Measurements from ENCODE around the gene PPP2R1A. TPM values are rescaled to one million over a fixed set of nuclear protein-coding genes. Genes with fewer than 3 reads are reported as not detected.

PPP2R1A gene
- 100 to 1,000 TPM; 128 to 137 TPM for total RNA-seq

GRCh38 chr19:52189735-52190486 is at the start of gene PPP2R1A:
TSS of gene PPP2R1A (plus strand) at chr19:52190052. CDS start at chr19:52190097, 45 bp downstream.

DNA sequence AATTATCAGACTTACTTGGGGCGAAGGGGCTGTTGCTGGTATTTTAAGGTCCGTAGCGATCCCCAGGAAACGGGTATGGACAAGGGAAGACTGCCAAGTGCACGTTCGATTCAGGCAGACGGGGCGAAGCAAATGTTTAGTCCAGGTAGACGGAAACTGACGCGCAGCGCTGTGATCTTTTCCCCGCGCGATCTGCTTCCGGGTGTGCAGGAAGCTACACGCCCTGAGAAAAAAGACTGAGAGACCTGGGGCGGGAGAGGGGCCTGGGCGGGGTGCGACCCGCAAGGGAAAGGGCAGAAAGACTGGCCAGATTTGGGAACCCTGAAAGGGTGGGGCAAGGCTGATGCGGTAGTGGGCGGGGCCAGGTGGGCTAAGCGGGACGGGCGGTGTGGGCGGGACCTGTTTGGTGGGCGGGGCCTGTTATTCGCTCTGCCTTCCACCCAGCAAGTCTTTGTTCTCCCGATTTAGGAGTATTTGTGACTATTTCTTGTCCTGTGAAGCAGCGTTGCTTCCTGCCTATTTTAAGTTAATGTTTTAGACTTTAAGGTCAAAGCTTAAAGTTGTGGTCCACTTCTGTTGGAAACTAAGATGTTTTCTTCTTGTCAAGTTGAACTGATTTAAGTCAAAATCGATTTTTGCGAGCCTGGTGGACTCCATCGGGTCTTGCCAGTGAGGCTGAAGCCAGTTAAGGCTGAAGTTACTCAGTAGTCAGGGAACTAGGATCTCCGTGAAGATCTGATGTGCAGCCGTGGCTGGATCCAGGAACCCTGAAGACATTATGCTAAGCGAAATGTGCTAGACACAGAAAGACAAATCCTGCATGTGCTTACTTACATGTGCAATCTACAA is 18.3 kb upstream of the PPP2R1A start, which contains the start of gene ZNF836:
TSS of gene ZNF836 (minus strand) at position 301 of the 849 bp plus-strand sequence. CDS start 3,549 bp downstream, outside the sequence.

DNA sequence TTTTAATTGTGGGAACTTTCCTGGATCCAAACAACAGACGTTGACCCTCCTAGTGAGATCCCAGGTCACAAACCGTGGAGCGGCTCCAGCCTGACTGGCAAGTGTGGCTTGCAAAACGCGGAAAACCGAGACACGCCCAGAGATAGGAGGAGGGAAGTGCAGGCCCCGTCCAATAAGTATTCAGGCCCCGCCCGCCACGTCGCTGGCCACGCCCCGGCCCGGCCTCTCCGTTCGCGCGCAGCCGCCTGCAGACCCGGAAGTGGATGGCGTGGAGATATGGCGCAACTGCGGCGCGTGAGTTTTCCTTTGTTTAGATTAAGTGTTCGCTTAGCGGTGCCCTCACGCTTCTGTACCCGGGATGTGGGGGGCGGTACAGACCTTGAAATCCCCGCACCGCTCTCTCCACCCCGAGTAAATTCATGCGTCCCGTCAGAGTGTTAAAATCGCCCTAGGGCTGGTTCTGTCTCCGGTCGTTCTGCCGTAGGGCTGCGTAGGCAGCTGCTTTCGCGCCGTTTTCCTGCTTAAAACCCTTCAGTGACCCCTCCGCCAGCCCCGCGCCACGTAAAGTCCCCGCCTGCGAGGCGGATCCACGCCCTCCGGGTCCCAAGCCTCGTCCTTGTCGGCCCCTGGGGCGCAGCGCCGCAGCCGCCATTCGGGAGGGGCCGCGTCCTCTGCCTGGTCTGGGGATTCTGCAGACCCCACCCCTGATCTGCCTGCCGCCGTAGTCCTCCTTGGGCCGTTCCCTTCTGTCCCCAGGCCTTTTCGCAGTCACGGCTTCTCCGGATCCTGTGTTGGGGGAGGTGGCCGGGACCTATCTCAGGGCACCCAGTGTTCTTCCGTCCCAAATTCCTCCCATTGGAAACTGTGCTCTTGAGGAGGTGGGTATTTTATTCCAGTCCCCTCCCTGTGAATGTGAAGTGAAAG is 79.7 kb downstream of the PPP2R1A start, which contains the start of gene ZNF766:
TSS of gene ZNF766 (plus strand) at position 250 of the 924 bp plus-strand sequence. CDS start at position 277, 27 bp downstream.

Small RNAs within 50 kb of the gene (small RNA-seq; reads per million reads assigned to genes)
- gene MIR6801 (0 reads per million in 2 donors), gene RF00019 (0 reads per million in 2 donors), gene RPL37P23 (0.86 to 2.2 reads per million in 2 donors)

Other genes starting within 250 kb of the PPP2R1A start
- gene ZNF350, start 203.2 kb upstream of the PPP2R1A start, total RNA-seq: 1 to 10 TPM; 6.0 to 8.3 TPM
- gene ZNF615, start 181.8 kb upstream of the PPP2R1A start, total RNA-seq: 1 to 10 TPM; 5.2 to 7.3 TPM
- 1 to 10 TPM; 7.2 to 8.7 TPM for gene ZNF614, start 161.7 kb upstream of the PPP2R1A start, total RNA-seq
- 1 to 10 TPM; 4.0 to 6.5 TPM for gene ZNF432, start 141.2 kb upstream of the PPP2R1A start, total RNA-seq
- 10 to 100 TPM; 12.3 to 12.7 TPM for gene ZNF841, start 94.3 kb upstream of the PPP2R1A start, total RNA-seq
- gene ZNF616, start 50.1 kb upstream of the PPP2R1A start, total RNA-seq: 1 to 10 TPM; 7.9 to 9.0 TPM
- 1 to 10 TPM; 3.3 to 3.8 TPM for gene ZNF836, start 18.4 kb upstream of the PPP2R1A start, total RNA-seq
- gene ZNF766, start 79.5 kb downstream of the PPP2R1A start, total RNA-seq: 1 to 10 TPM; 7.2 to 8.0 TPM
- gene ZNF480, start 107.1 kb downstream of the PPP2R1A start, total RNA-seq: 1 to 10 TPM; 6.3 to 9.6 TPM
- gene ZNF610, start 146.2 kb downstream of the PPP2R1A start, total RNA-seq: 1 to 10 TPM; 2.0 to 3.8 TPM
- gene ZNF880, start 179.9 kb downstream of the PPP2R1A start, total RNA-seq: 10 to 100 TPM; 14.8 to 18.6 TPM
- 10 to 100 TPM in 1 of 2 donors, 1 to 10 TPM in 1; 10.0 to 18.6 TPM for gene ZNF528, start 207.8 kb downstream of the PPP2R1A start, total RNA-seq
- under 1 TPM in 1 of 2 donors, not detected in 1; under 0.01 TPM for gene ZNF534, start 239.1 kb downstream of the PPP2R1A start, total RNA-seq